ENCODE results near the gene SLC8B1.

The SLC8B1 gene

DNA sequence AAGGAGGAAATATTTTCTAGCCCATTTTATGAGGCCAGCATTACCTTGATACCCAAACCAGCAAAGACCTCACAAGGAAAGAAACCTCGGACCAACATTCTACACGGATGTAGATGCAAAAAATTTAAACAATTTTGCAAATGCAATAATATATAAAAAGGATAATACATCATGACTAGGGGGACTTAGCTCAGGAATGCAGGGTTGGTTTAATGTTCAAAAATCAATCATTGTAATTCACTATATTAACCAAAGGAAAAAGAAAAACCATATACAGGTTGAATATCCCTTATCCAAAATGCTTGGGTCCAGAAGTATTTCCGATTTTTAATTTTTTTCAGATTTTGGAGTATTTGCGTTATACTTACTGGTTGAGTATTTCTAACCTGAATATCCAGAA lies 80.6 kb downstream of the SLC8B1 start:
- no peak overlapping the region for H3K4me3 ChIP-seq (ENCODE audit: low read depth, low read length)
- DNase-seq (ENCODE audit: low read depth) = no peak
- TF ChIP-seq POLR2A (IDR thresholded peaks at IDR 0.05; ENCODE audit: extremely low read depth, insufficient read length) = no peak

DNA sequence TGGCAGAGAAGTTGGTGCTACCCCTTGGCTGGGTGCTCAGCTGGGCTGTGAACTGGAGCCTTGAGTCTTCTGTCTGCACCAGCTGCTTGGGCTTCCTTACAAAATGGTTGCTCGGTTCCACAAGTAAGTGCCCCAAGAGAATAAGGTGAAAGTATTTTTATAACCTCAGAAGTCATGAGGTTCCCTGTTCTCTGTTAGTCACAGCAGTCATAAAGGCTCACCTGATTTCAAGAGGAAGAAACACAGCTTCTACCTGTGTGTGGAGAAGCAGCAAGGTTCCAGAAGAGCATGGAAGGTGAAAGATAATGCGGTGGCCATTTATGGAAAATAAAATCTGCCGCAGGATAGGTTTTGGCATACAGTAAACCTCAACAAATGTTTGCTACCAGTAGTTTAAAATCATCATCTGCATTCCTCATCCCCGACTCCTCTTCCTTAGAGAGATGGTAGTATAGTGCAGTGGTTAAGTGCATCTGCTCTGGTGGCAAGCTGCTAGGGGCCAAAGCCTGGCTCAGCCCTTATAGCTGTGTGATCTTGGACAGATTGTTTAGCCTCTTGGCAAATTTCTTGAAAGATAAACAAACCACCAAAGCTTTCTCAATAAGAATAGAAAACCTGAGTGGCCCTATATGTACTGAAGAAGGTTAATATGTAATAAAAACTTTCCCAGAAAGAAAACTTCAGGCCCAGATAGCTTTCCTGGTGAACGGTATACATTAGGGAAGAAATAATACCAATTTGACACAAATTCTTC lies 81.2 kb downstream of the SLC8B1 start:
- no peak overlapping the region for H3K4me3 ChIP-seq (ENCODE audit: low read depth, low read length)
- DNase-seq (ENCODE audit: low read depth) = no peak
- TF ChIP-seq POLR2A (IDR thresholded peaks at IDR 0.05; ENCODE audit: extremely low read depth, insufficient read length) (no peak), MYC (IDR thresholded peaks at IDR 0.05; ENCODE audit: low read depth, low read length) (no peak)
- TF ChIP-seq, protein P1, sequence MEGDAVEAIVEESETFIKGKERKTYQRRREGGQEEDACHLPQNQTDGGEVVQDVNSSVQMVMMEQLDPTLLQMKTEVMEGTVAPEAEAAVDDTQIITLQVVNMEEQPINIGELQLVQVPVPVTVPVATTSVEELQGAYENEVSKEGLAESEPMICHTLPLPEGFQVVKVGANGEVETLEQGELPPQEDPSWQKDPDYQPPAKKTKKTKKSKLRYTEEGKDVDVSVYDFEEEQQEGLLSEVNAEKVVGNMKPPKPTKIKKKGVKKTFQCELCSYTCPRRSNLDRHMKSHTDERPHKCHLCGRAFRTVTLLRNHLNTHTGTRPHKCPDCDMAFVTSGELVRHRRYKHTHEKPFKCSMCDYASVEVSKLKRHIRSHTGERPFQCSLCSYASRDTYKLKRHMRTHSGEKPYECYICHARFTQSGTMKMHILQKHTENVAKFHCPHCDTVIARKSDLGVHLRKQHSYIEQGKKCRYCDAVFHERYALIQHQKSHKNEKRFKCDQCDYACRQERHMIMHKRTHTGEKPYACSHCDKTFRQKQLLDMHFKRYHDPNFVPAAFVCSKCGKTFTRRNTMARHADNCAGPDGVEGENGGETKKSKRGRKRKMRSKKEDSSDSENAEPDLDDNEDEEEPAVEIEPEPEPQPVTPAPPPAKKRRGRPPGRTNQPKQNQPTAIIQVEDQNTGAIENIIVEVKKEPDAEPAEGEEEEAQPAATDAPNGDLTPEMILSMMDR (IDR thresholded peaks at IDR 0.05; ENCODE audit: low read depth, low read length) = no peak
- TF ChIP-seq, protein P2, sequence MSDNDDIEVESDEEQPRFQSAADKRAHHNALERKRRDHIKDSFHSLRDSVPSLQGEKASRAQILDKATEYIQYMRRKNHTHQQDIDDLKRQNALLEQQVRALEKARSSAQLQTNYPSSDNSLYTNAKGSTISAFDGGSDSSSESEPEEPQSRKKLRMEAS (IDR thresholded peaks at IDR 0.05; ENCODE audit: low read depth, low read length) = no peak

DNA sequence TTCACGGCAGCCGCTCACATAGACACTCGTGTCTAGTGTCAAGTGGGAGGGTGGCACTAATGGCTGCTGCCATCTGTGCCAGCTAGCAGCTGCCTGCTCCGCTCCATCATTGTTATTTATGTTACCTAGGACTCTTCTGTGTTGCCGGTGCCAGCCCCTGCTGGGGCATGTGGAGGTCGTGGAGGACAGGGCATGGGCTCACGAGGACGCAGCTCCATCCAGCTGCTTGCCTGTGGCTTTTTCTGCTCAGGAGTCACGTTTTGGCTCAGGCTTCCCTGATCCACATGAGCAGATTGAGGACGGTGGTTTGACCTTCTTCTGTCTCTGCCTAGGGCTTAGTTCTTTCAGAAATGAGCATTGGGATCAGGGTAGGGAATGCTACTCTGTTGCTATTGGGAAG lies 82.4 kb downstream of the SLC8B1 start:
- no peak overlapping the region for H3K4me3 ChIP-seq (ENCODE audit: low read depth, low read length)
- TF ChIP-seq, protein P1 (IDR thresholded peaks at IDR 0.05; ENCODE audit: low read depth, low read length) = no peak
- TF ChIP-seq MYC (IDR thresholded peaks at IDR 0.05; ENCODE audit: low read depth, low read length) (no peak), POLR2A (IDR thresholded peaks at IDR 0.05; ENCODE audit: extremely low read depth, insufficient read length) (no peak)
- TF ChIP-seq, protein P2 (IDR thresholded peaks at IDR 0.05; ENCODE audit: low read depth, low read length) = no peak
- DNase-seq (ENCODE audit: low read depth) = no peak

- H3K4me3 ChIP-seq (ENCODE audit: low read depth, low read length) = no peak overlapping the region
- TF ChIP-seq, protein P1 (IDR thresholded peaks at IDR 0.05; ENCODE audit: low read depth, low read length) = no peak
- TF ChIP-seq MYC (IDR thresholded peaks at IDR 0.05; ENCODE audit: low read depth, low read length) = no peak
- TF ChIP-seq, protein P2 (IDR thresholded peaks at IDR 0.05; ENCODE audit: low read depth, low read length) = no peak
- no peak for TF ChIP-seq POLR2A (IDR thresholded peaks at IDR 0.05; ENCODE audit: extremely low read depth, insufficient read length)
- no peak for DNase-seq (ENCODE audit: low read depth)
Measured at GRCh38 chr12:113251404-113252070, 83.4 kb downstream of the SLC8B1 start.

DNA sequence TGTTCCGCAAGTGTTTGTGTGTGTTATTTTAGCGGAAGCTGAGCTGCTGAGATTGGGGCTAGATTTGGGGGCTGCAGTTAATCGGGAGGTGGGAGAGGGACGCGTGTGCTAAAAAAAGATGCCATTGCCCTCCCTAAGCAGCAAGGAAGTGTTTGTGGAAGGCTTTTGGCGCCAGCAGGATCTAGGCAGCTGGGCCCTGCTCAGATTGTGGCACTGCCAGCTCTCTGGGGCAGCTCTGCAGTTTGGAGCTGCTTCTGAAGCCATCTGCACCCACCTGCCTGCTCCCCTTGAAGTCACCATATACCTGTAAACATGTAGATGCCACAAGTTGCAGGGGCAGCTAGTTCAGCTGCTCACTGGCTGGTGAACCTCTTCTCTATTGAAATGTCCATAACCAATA lies 84.9 kb downstream of the SLC8B1 start:
- no peak for DNase-seq (ENCODE audit: low read depth)
- H3K4me3 ChIP-seq (ENCODE audit: low read depth, low read length) = no peak overlapping the region
- TF ChIP-seq, protein P2 (IDR thresholded peaks at IDR 0.05; ENCODE audit: low read depth, low read length) = no peak
- TF ChIP-seq POLR2A (IDR thresholded peaks at IDR 0.05; ENCODE audit: extremely low read depth, insufficient read length) = no peak
- TF ChIP-seq, protein P1 (IDR thresholded peaks at IDR 0.05; ENCODE audit: low read depth, low read length) = no peak
- TF ChIP-seq MYC (IDR thresholded peaks at IDR 0.05; ENCODE audit: low read depth, low read length) = no peak

- H3K4me3 ChIP-seq (ENCODE audit: low read depth, low read length) = no peak overlapping the region
- no peak for DNase-seq (ENCODE audit: low read depth)
- TF ChIP-seq, protein P1 (IDR thresholded peaks at IDR 0.05; ENCODE audit: low read depth, low read length) = no peak
- TF ChIP-seq, protein P2 (IDR thresholded peaks at IDR 0.05; ENCODE audit: low read depth, low read length) = no peak
Measured at GRCh38 chr12:113249546-113249945, 85.4 kb downstream of the SLC8B1 start.
